HG02840 (cell line): ENCODE data around the gene RNF213.

Experiments
- ATAC-seq: cut with Tn5 transposase; IDR thresholded peaks from one replicate; pipeline ENCODE4 v1.9.1; 2021; ENCODE audit warnings: mild to moderate bottlenecking, moderate library complexity, moderate number of reproducible peaks; ENCODE audit not compliant: unreplicated experiment, low FRiP score

RNF213 gene

GRCh38 chr17:80443498-80443897 is 182.8 kb downstream of the RNF213 start:
- no peak for ATAC-seq

- no peak for ATAC-seq
Observed at GRCh38 chr17:80443916-80444643, 183.4 kb downstream of the RNF213 start.

GRCh38 chr17:80444644-80444979 is 184.0 kb downstream of the RNF213 start:
- no peak for ATAC-seq

GRCh38 chr17:80445007-80445725 is 184.5 kb downstream of the RNF213 start:
- ATAC-seq: no peak

GRCh38 chr17:80445726-80446110 is 185.1 kb downstream of the RNF213 start:
- no peak for ATAC-seq

- no peak for ATAC-seq
Observed at GRCh38 chr17:80446645-80447405, 186.2 kb downstream of the RNF213 start.

- ATAC-seq: no peak
Observed at GRCh38 chr17:80447790-80448189, 187.1 kb downstream of the RNF213 start.
